Measurements from ENCODE around the gene DNAI2. TPM values are rescaled to one million over a fixed set of nuclear protein-coding genes. Genes with fewer than 3 reads are reported as not detected.

DNAI2 gene
- total RNA-seq, 2 donors from 2014 or later, result not detected

GRCh38 chr17:74339537-74340195 lies 65.6 kb downstream of the DNAI2 start:
- no peaks in the 10 kb centered on the region for H3K27me3 ChIP-seq (ENCODE audit: control insufficient read depth, insufficient read depth, low read length, poor library complexity, severe bottlenecking)
- Mint-ChIP-seq H3K9me3 (no peaks in the 10 kb centered on the region), H3K36me3 (ENCODE audit: low read depth) (no peaks in the 10 kb centered on the region), H3K4me3 (no peak overlapping the region), H3K4me1 (peaks cover 19% of the 10 kb centered on the region), H3K27me3 (ENCODE audit: insufficient read depth) (peaks cover 5% of the 10 kb centered on the region), H3K27ac (no peak overlapping the region)
- H3K9ac ChIP-seq (ENCODE audit: extremely low read depth, low read length, poor library complexity, severe bottlenecking), result no peak overlapping the region
- no peak overlapping the region for H3K27ac ChIP-seq (ENCODE audit: low read depth, low read length)
- no peaks in the 10 kb centered on the region for H3K36me3 ChIP-seq (ENCODE audit: control insufficient read depth, insufficient read depth, low read length)
- no peak for TF ChIP-seq CTCF (conservative IDR thresholded peaks at IDR 0.05)
- H3K4me3 ChIP-seq (ENCODE audit: low read length), result no peak overlapping the region
- DNase-seq, result no peak
- 89 to 91% methylated on average over 5 to 19 of the region's 19 CpGs for WGBS, 2 experiments (ENCODE audit: insufficient coverage in 1 of 2, insufficient read length in 1 of 2)
- no peaks in the 10 kb centered on the region for H3K9me3 ChIP-seq (ENCODE audit: control insufficient read depth, low read length)
- H3K4me1 ChIP-seq (ENCODE audit: control insufficient read depth, insufficient read depth, low read length), result peaks cover 5% of the 10 kb centered on the region

GRCh38 chr17:74340470-74341023 lies 66.5 kb downstream of the DNAI2 start:
- H3K9me3 Mint-ChIP-seq, result no peaks in the 10 kb centered on the region
- no peak overlapping the region for H3K4me3 Mint-ChIP-seq
- Histone ChIP-seq H3K4me1 (ENCODE audit: control insufficient read depth, insufficient read depth, low read length) (no peaks in the 10 kb centered on the region), H3K9me3 (ENCODE audit: control insufficient read depth, low read length) (no peaks in the 10 kb centered on the region), H3K27ac (ENCODE audit: low read depth, low read length) (no peak overlapping the region), H3K4me3 (ENCODE audit: low read length) (no peak overlapping the region), H3K36me3 (ENCODE audit: control insufficient read depth, insufficient read depth, low read length) (no peaks in the 10 kb centered on the region), H3K9ac (ENCODE audit: extremely low read depth, low read length, poor library complexity, severe bottlenecking) (no peak overlapping the region), H3K27me3 (ENCODE audit: control insufficient read depth, insufficient read depth, low read length, poor library complexity, severe bottlenecking) (no peaks in the 10 kb centered on the region)
- no peak for TF ChIP-seq CTCF (conservative IDR thresholded peaks at IDR 0.05)
- WGBS, 2 experiments (ENCODE audit: insufficient coverage in 1 of 2, insufficient read length in 1 of 2), result 69 to 82% methylated on average over 3 to 9 of the region's 13 CpGs
- peaks cover 11% of the 10 kb centered on the region for H3K4me1 Mint-ChIP-seq
- H3K27ac Mint-ChIP-seq, result no peak overlapping the region
- no peaks in the 10 kb centered on the region for H3K36me3 Mint-ChIP-seq (ENCODE audit: low read depth)
- peaks cover 8% of the 10 kb centered on the region for H3K27me3 Mint-ChIP-seq (ENCODE audit: insufficient read depth)
- DNase-seq, result no peak

DNA sequence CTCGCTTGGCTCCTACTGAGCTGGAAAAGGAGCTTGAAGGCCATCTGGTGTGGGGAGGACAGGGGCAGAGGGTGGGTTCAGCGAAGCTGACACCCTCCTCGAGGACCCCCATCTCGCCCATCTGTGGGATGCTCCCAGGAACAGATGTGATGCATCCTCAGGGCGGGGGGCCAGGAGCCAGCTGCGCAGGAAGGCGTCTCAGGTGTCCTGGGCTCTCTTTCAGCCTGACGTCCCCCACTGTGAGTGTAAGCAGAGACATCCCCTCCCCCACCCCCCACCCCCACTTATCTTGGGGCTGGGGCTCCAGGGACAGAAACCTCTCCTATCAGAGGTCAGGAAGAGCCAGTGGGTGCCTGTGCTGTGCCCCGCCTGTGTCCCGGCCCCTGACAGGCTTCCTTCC lies 68.2 kb downstream of the DNAI2 start:
- H3K27ac ChIP-seq (ENCODE audit: low read depth, low read length), result no peak overlapping the region
- no peak overlapping the region for H3K27ac Mint-ChIP-seq
- H3K4me1 ChIP-seq (ENCODE audit: control insufficient read depth, insufficient read depth, low read length), result no peaks in the 10 kb centered on the region
- H3K4me3 Mint-ChIP-seq, result no peak overlapping the region
- no peak overlapping the region for H3K4me3 ChIP-seq (ENCODE audit: low read length)
- no peak overlapping the region for H3K9ac ChIP-seq (ENCODE audit: extremely low read depth, low read length, poor library complexity, severe bottlenecking)
- no peaks in the 10 kb centered on the region for H3K36me3 Mint-ChIP-seq (ENCODE audit: low read depth)
- WGBS, 2 experiments (ENCODE audit: insufficient coverage in 1 of 2, insufficient read length in 1 of 2), result 86 to 97% methylated on average over 6 to 10 of the region's 10 CpGs
- no peaks in the 10 kb centered on the region for H3K36me3 ChIP-seq (ENCODE audit: control insufficient read depth, insufficient read depth, low read length)
- H3K27me3 Mint-ChIP-seq (ENCODE audit: insufficient read depth), result peaks cover 8% of the 10 kb centered on the region
- no peaks in the 10 kb centered on the region for H3K27me3 ChIP-seq (ENCODE audit: control insufficient read depth, insufficient read depth, low read length, poor library complexity, severe bottlenecking)
- no peaks in the 10 kb centered on the region for H3K9me3 ChIP-seq (ENCODE audit: control insufficient read depth, low read length)
- TF ChIP-seq CTCF (conservative IDR thresholded peaks at IDR 0.05), result no peak
- H3K9me3 Mint-ChIP-seq, result no peaks in the 10 kb centered on the region
- DNase-seq, result no peak
- peaks cover 4% of the 10 kb centered on the region for H3K4me1 Mint-ChIP-seq
